ENCODE data around the gene LRTM2. TPM values are rescaled to one million over a fixed set of nuclear protein-coding genes. Genes with fewer than 3 reads are reported as not detected.
"Not testable (repeated sequence)": the region's sequence is repeated elsewhere in the genome, so short reads cannot be mapped to it uniquely, and the experiment has no call there.

LRTM2 gene
- total RNA-seq, 1 donor from 2014 or later, result not detected

GRCh38 chr12:1816730-1817348 lies 3.5 kb upstream of the LRTM2 start:
- no peaks in the 10 kb centered on the region for H3K36me3 Mint-ChIP-seq (ENCODE audit: low read depth)
- no peak overlapping the region for H3K27ac Mint-ChIP-seq
- H3K9me3 Mint-ChIP-seq, result no peaks in the 10 kb centered on the region
- TF ChIP-seq, protein P1, sequence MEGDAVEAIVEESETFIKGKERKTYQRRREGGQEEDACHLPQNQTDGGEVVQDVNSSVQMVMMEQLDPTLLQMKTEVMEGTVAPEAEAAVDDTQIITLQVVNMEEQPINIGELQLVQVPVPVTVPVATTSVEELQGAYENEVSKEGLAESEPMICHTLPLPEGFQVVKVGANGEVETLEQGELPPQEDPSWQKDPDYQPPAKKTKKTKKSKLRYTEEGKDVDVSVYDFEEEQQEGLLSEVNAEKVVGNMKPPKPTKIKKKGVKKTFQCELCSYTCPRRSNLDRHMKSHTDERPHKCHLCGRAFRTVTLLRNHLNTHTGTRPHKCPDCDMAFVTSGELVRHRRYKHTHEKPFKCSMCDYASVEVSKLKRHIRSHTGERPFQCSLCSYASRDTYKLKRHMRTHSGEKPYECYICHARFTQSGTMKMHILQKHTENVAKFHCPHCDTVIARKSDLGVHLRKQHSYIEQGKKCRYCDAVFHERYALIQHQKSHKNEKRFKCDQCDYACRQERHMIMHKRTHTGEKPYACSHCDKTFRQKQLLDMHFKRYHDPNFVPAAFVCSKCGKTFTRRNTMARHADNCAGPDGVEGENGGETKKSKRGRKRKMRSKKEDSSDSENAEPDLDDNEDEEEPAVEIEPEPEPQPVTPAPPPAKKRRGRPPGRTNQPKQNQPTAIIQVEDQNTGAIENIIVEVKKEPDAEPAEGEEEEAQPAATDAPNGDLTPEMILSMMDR (IDR thresholded peaks at IDR 0.05), result no peak
- DNase-seq, result no peak
- no peak for ATAC-seq (ENCODE audit: low read depth)
- intact Hi-C loops (cut with micrococcal nuclease), result no loop called here
- H3K4me3 Mint-ChIP-seq, result no peak overlapping the region
- peaks cover 4% of the 10 kb centered on the region for H3K4me1 Mint-ChIP-seq
- ChIA-PET CTCF (no interaction called here), POLR2A (no interaction called here)
- peaks cover 35% of the 10 kb centered on the region for H3K27me3 Mint-ChIP-seq

- H3K27ac Mint-ChIP-seq; ATAC-seq (ENCODE audit: low read depth); H3K36me3 Mint-ChIP-seq (ENCODE audit: low read depth); H3K4me3 Mint-ChIP-seq; CTCF ChIA-PET; intact Hi-C loops (cut with micrococcal nuclease); POLR2A ChIA-PET; DNase-seq; H3K9me3 Mint-ChIP-seq; H3K4me1 Mint-ChIP-seq: not testable (repeated sequence)
- H3K27me3 Mint-ChIP-seq, result peaks cover 41% of the 10 kb centered on the region
These were observed 2.4 kb upstream of the LRTM2 start for GRCh38 chr12:1817928-1818327.

GRCh38 chr12:1819050-1819449 lies 1.3 kb upstream of the LRTM2 start:
- Mint-ChIP-seq H3K27ac (no peak overlapping the region), H3K9me3 (no peaks in the 10 kb centered on the region), H3K27me3 (peaks cover 41% of the 10 kb centered on the region), H3K4me3 (no peak overlapping the region), H3K36me3 (ENCODE audit: low read depth) (no peaks in the 10 kb centered on the region), H3K4me1 (no peaks in the 10 kb centered on the region)
- CTCF ChIA-PET, result no interaction called here
- intact Hi-C loops (cut with micrococcal nuclease), result no loop called here
- DNase-seq (no peak), ATAC-seq (ENCODE audit: low read depth) (no peak)
- TF ChIP-seq, protein P1 (IDR thresholded peaks at IDR 0.05), result no peak
- POLR2A ChIA-PET, result no interaction called here

DNA sequence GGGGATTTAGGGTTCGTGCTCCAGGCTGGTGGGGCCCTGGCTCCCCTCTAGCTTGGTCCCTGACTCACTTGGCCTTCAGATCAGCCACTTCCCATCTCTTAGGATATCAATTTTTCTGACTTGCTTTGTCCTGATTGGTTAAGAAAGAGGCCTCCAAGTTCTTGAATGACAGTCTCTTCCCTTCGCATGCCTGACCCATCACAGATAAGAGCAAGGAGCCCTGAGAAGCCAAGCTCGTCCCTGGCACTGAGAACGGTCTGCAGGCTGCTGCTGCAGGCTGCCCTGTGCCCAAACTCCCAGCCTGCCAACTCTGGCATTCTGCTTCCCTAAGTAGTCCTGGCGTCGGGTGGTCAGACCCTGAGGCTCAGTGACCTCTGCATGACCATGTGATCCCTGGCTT lies 794 bp upstream of the LRTM2 start:
- H3K9me3 Mint-ChIP-seq, result no peaks in the 10 kb centered on the region
- no peaks in the 10 kb centered on the region for H3K36me3 Mint-ChIP-seq (ENCODE audit: low read depth)
- peaks cover 40% of the 10 kb centered on the region for H3K27me3 Mint-ChIP-seq
- no peak overlapping the region for H3K4me3 Mint-ChIP-seq
- H3K27ac Mint-ChIP-seq, result no peak overlapping the region
- ChIA-PET POLR2A (no interaction called here), CTCF (no interaction called here)
- DNase-seq (no peak), ATAC-seq (ENCODE audit: low read depth) (no peak)
- no peaks in the 10 kb centered on the region for H3K4me1 Mint-ChIP-seq
- TF ChIP-seq, protein P1 (IDR thresholded peaks at IDR 0.05), result no peak
- intact Hi-C loops (cut with micrococcal nuclease), result no loop called here

GRCh38 chr12:1820896-1821291 lies 529 bp downstream of the LRTM2 start:
- intact Hi-C loops (cut with micrococcal nuclease), result no loop called here
- Mint-ChIP-seq H3K4me3 (no peak overlapping the region), H3K27ac (no peak overlapping the region), H3K27me3 (peaks cover 40% of the 10 kb centered on the region), H3K4me1 (no peaks in the 10 kb centered on the region), H3K36me3 (ENCODE audit: low read depth) (no peaks in the 10 kb centered on the region), H3K9me3 (no peaks in the 10 kb centered on the region)
- ChIA-PET CTCF (no interaction called here), POLR2A (no interaction called here)
- DNase-seq (no peak), ATAC-seq (ENCODE audit: low read depth) (no peak)
- TF ChIP-seq, protein P1 (IDR thresholded peaks at IDR 0.05), result no peak

DNA sequence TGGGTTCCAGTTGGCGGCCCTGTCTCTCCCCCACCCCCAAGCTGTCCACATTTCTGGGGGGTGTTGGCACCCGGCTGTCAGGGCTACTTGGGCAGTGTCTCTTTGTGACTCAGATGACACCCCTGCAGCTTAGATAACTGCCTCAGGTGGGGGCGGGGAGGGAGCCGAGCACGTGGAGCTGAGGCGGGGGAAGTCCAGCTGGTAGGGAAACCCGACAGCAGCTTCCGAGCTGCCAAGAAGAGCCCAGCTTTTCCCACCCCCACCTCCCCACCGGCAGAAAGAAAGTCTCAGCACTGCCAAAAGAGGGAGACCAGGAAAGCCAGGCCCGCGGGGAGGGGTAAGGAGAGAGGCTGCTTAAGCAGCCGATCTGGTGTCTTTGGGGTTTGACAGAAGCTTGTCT lies 1.4 kb downstream of the LRTM2 start:
- H3K4me3 Mint-ChIP-seq, result no peak overlapping the region
- no peaks in the 10 kb centered on the region for H3K4me1 Mint-ChIP-seq
- ChIA-PET CTCF (no interaction called here), POLR2A (interaction anchor here (0.6 kb wide), 2 partner anchors 108 to 242 kb away, joined by 4 to 7 read pairs; no protein-coding TSS in a partner anchor)
- H3K27me3 Mint-ChIP-seq, result peaks cover 36% of the 10 kb centered on the region
- H3K9me3 Mint-ChIP-seq, result no peaks in the 10 kb centered on the region
- TF ChIP-seq, protein P1 (IDR thresholded peaks at IDR 0.05), result no peak
- intact Hi-C loops (cut with micrococcal nuclease), result no loop called here
- ATAC-seq (ENCODE audit: low read depth) (no peak), DNase-seq (no peak)
- H3K36me3 Mint-ChIP-seq (ENCODE audit: low read depth), result no peaks in the 10 kb centered on the region
- no peak overlapping the region for H3K27ac Mint-ChIP-seq

All from activated B cell treated with CpG ODN at 0.5 μM for 24 hours (primary cell).